Vagina (tissue), 2 donors: Measurements from ENCODE around the gene TBL1X. TPM values are rescaled to one million over a fixed set of nuclear protein-coding genes. Genes with fewer than 3 reads are reported as not detected.

ENCODE experiments used
- DNase-seq, 2 donors: peaks; one replicate each; pipeline ENCODE4 v3.0.0-alpha.2; 2017; ENCODE audit errors: extremely low spot score in 2 of 2
- H3K27ac ChIP-seq: fragments of 200-600 bp; sonication (generic); one replicate; pipeline ENCODE4 v1.5.1; 2019
- H3K27me3 ChIP-seq: fragments of 200-600 bp; sonication (generic); one replicate; pipeline ENCODE4 v1.5.1; 2019
- H3K36me3 ChIP-seq, 2 donors: fragments of 200-600 bp; sonication (generic); one replicate each; pipeline ENCODE4 v1.5.1; 2017 to 2019
- H3K4me1 ChIP-seq: fragments of 200-600 bp; sonication (generic); one replicate; pipeline ENCODE4 v1.5.1; 2019
- H3K4me3 ChIP-seq, 2 donors: fragments of 200-600 bp; sonication (generic); 1 replicate in 1 of 2; 2 replicates in 1 of 2; pipeline ENCODE4 v1.5.1; 2016 to 2019
- H3K9me3 ChIP-seq: fragments of 200-600 bp; sonication (generic); one replicate; pipeline ENCODE4 v1.5.1; 2019
- CTCF ChIP-seq, 3 experiments: fragments of 450-650 bp in 2 of 3; fragments of 200-600 bp in 1 of 3; sonication (generic) in 1 of 3; IDR thresholded peaks; one replicate each; pipeline ENCODE4 v1.5.1; 2017 to 2019; ENCODE audit warnings: antibody characterized with exemption in 3 of 3, mild to moderate bottlenecking in 2 of 3, moderate library complexity in 2 of 3
- POLR2A ChIP-seq, 2 donors: fragments of 450-650 bp; IDR thresholded peaks; one replicate each; pipeline ENCODE4 v1.6.1; 2017; ENCODE audit warnings: antibody characterized with exemption in 2 of 2, mild to moderate bottlenecking in 2 of 2, moderate library complexity in 2 of 2
- POLR2AphosphoS5 ChIP-seq, 2 donors: sonication (generic); formaldehyde crosslinking; IDR thresholded peaks; one replicate each; pipeline ENCODE4 v1.9.0; 2017; ENCODE audit warnings: antibody characterized with exemption in 2 of 2, mild to moderate bottlenecking in 2 of 2, low read depth in 1 of 2; ENCODE audit not compliant: insufficient read depth in 1 of 2
- intact Hi-C: fragments of 100-400 bp; cut with DNase I; formaldehyde crosslinking; loops from one replicate; pipeline ENCODE4 v1.15.1; 2023
- total RNA-seq: library from RNA; depleted of rRNA; stranded (reverse); fragments of >200 nt; gene quantifications from one replicate; pipeline ENCODE4 v1.2.3, GENCODE V29; 2016

TBL1X gene
- total RNA-seq, 1 donor from 2014 or later = 41.3 TPM

GRCh38 chrX:9626379-9626778 is 161.5 kb downstream of the TBL1X start:
- no peaks in the 10 kb centered on the region for H3K27me3 ChIP-seq
- no peaks in the 10 kb centered on the region for H3K9me3 ChIP-seq
- DNase-seq = no peak
- intact Hi-C loops = no loop called here
- no peak overlapping the region for H3K4me3 ChIP-seq
- no peaks in the 10 kb centered on the region for H3K36me3 ChIP-seq
- no peak overlapping the region for H3K27ac ChIP-seq
- TF ChIP-seq CTCF (IDR thresholded peaks at IDR 0.05) = no peak
- no peak for TF ChIP-seq POLR2A (IDR thresholded peaks at IDR 0.05)
- no peak for TF ChIP-seq POLR2AphosphoS5 (IDR thresholded peaks at IDR 0.05; ENCODE audit: insufficient read depth in 1 of 2, low read depth in 1 of 2)
- H3K4me1 ChIP-seq = no peaks in the 10 kb centered on the region

- H3K9me3 ChIP-seq = no peaks in the 10 kb centered on the region
- no peak overlapping the region for H3K27ac ChIP-seq
- H3K36me3 ChIP-seq = no peaks in the 10 kb centered on the region
- intact Hi-C loops = no loop called here
- no peak for TF ChIP-seq POLR2AphosphoS5 (IDR thresholded peaks at IDR 0.05; ENCODE audit: insufficient read depth in 1 of 2, low read depth in 1 of 2)
- TF ChIP-seq CTCF (IDR thresholded peaks at IDR 0.05) = no peak
- TF ChIP-seq POLR2A (IDR thresholded peaks at IDR 0.05) = no peak
- no peaks in the 10 kb centered on the region for H3K4me1 ChIP-seq
- no peak for DNase-seq
- H3K4me3 ChIP-seq = no peak overlapping the region
- H3K27me3 ChIP-seq = no peaks in the 10 kb centered on the region
Observed at GRCh38 chrX:9627922-9628321, 163.1 kb downstream of the TBL1X start.

GRCh38 chrX:9628779-9629493 is 164.1 kb downstream of the TBL1X start:
- no peak overlapping the region for H3K4me3 ChIP-seq
- H3K27me3 ChIP-seq = no peaks in the 10 kb centered on the region
- H3K36me3 ChIP-seq = no peaks in the 10 kb centered on the region
- H3K9me3 ChIP-seq = no peaks in the 10 kb centered on the region
- TF ChIP-seq POLR2AphosphoS5 (IDR thresholded peaks at IDR 0.05; ENCODE audit: insufficient read depth in 1 of 2, low read depth in 1 of 2) (no peak), CTCF (IDR thresholded peaks at IDR 0.05) (no peak), POLR2A (IDR thresholded peaks at IDR 0.05) (no peak)
- intact Hi-C loops = no loop called here
- H3K4me1 ChIP-seq = no peaks in the 10 kb centered on the region
- H3K27ac ChIP-seq = no peak overlapping the region
- DNase-seq = no peak

GRCh38 chrX:9634551-9634950 is 169.7 kb downstream of the TBL1X start:
- intact Hi-C loops = no loop called here
- no peak for TF ChIP-seq POLR2A (IDR thresholded peaks at IDR 0.05)
- no peak for TF ChIP-seq POLR2AphosphoS5 (IDR thresholded peaks at IDR 0.05; ENCODE audit: insufficient read depth in 1 of 2, low read depth in 1 of 2)
- TF ChIP-seq CTCF (IDR thresholded peaks at IDR 0.05) = no peak

GRCh38 chrX:9635368-9635767 is 170.5 kb downstream of the TBL1X start:
- no peak for DNase-seq
- Histone ChIP-seq H3K36me3 (no peaks in the 10 kb centered on the region), H3K27me3 (no peaks in the 10 kb centered on the region), H3K27ac (no peak overlapping the region), H3K4me3 (no peak overlapping the region), H3K9me3 (no peaks in the 10 kb centered on the region), H3K4me1 (no peaks in the 10 kb centered on the region)
- no peak for TF ChIP-seq CTCF (IDR thresholded peaks at IDR 0.05)
- TF ChIP-seq POLR2AphosphoS5 (IDR thresholded peaks at IDR 0.05; ENCODE audit: insufficient read depth in 1 of 2, low read depth in 1 of 2) = no peak
- no peak for TF ChIP-seq POLR2A (IDR thresholded peaks at IDR 0.05)
- intact Hi-C loops = no loop called here

More at GRCh38 chrX:9634551-9634950, 169.7 kb downstream of the TBL1X start:
- Histone ChIP-seq H3K27ac (no peak overlapping the region), H3K9me3 (no peaks in the 10 kb centered on the region), H3K27me3 (no peaks in the 10 kb centered on the region), H3K36me3 (no peaks in the 10 kb centered on the region), H3K4me1 (no peaks in the 10 kb centered on the region), H3K4me3 (no peak overlapping the region)
- no peak for DNase-seq
